Nephron progenitor cell (in vitro differentiated cells): Measurements from ENCODE around the gene TRIM41.
A peak's percentile ranks its signal among the peaks of the same experiment; 100 is the strongest.

Experiments
- DNase-seq: peaks from one replicate; pipeline ENCODE4 v3.0.0; 2021
- H3K27ac Mint-ChIP-seq: 2 replicates; pipeline ENCODE4 v1.8.0; 2021; ENCODE audit warnings: mild to moderate bottlenecking, moderate library complexity, mixed read lengths
- H3K27me3 Mint-ChIP-seq: 2 replicates; pipeline ENCODE4 v1.8.0; 2021; ENCODE audit warnings: mild to moderate bottlenecking, low read depth, mixed read lengths; ENCODE audit not compliant: poor library complexity
- H3K36me3 Mint-ChIP-seq: 2 replicates; pipeline ENCODE4 v1.8.0; 2021; ENCODE audit warnings: low read depth, mixed read lengths
- H3K4me1 Mint-ChIP-seq: 2 replicates; pipeline ENCODE4 v1.8.0; 2021; ENCODE audit warnings: mixed read lengths
- H3K4me3 Mint-ChIP-seq: 2 replicates; pipeline ENCODE4 v1.8.0; 2021; ENCODE audit warnings: mild to moderate bottlenecking, moderate library complexity, mixed read lengths
- H3K9me3 Mint-ChIP-seq: 2 replicates; pipeline ENCODE4 v1.8.0; 2021; ENCODE audit warnings: mild to moderate bottlenecking, moderate library complexity, mixed read lengths
- CTCF ChIP-seq: fragments of 200-600 bp; sonication (generic); IDR thresholded peaks from 2 replicates; pipeline ENCODE4 v1.5.0; 2021; ENCODE audit warnings: antibody characterized with exemption

TRIM41 gene

GRCh38 chr5:181242031-181242451, 19.0 kb downstream of the TRIM41 start:
- Mint-ChIP-seq H3K27me3 (peaks cover 5% of the 10 kb centered on the region), H3K4me3 (peak overlapping the region; percentile 100), H3K27ac (peak overlapping the region; percentile 100), H3K4me1 (peaks cover 51% of the 10 kb centered on the region), H3K36me3 (peaks cover 53% of the 10 kb centered on the region), H3K9me3 (no peaks in the 10 kb centered on the region)
- no peak for DNase-seq
- TF ChIP-seq CTCF: no peak

GRCh38 chr5:181243018-181243563, 20.0 kb downstream of the TRIM41 start:
- Mint-ChIP-seq H3K4me3 (peak overlapping the region; percentile 100), H3K27me3 (peaks cover 5% of the 10 kb centered on the region)
- no peak for TF ChIP-seq CTCF

GRCh38 chr5:181243564-181244343, 20.7 kb downstream of the TRIM41 start, which contains the start of gene RACK1:
RACK1 (minus strand) TSS chr5:181243906; CDS start chr5:181243800, 106 bp downstream.
- peak; percentile 86 for DNase-seq
- Mint-ChIP-seq H3K27me3 (peaks cover 2% of the 10 kb centered on the region), H3K9me3 (no peaks in the 10 kb centered on the region), H3K4me3 (peak within 1 kb of the TSS; percentile 100), H3K36me3 (peaks cover 36% of the 10 kb centered on the region), H3K4me1 (peaks cover 61% of the 10 kb centered on the region), H3K27ac (peak within 1 kb of the TSS; percentile 100)
- TF ChIP-seq CTCF: no peak

More at GRCh38 chr5:181243018-181243563, 20.0 kb downstream of the TRIM41 start:
- Mint-ChIP-seq H3K9me3 (no peaks in the 10 kb centered on the region), H3K36me3 (peaks cover 43% of the 10 kb centered on the region), H3K27ac (peak overlapping the region; percentile 100), H3K4me1 (peaks cover 56% of the 10 kb centered on the region)
- no peak for DNase-seq

GRCh38 chr5:181245427-181246275, 22.6 kb downstream of the TRIM41 start:
- H3K4me3 Mint-ChIP-seq: peak overlapping the region; percentile 100
- TF ChIP-seq CTCF: no peak
- peak overlapping the region; percentile 99 for H3K27ac Mint-ChIP-seq
- peaks cover 29% of the 10 kb centered on the region for H3K36me3 Mint-ChIP-seq
- peaks cover 68% of the 10 kb centered on the region for H3K4me1 Mint-ChIP-seq
- H3K27me3 Mint-ChIP-seq: no peaks in the 10 kb centered on the region
- H3K9me3 Mint-ChIP-seq: no peaks in the 10 kb centered on the region
- no peak for DNase-seq

GRCh38 chr5:181246276-181247049, 23.4 kb downstream of the TRIM41 start:
- Mint-ChIP-seq H3K4me3 (peak overlapping the region; percentile 100), H3K36me3 (peaks cover 23% of the 10 kb centered on the region), H3K4me1 (peaks cover 64% of the 10 kb centered on the region), H3K27ac (peak overlapping the region; percentile 99), H3K9me3 (no peaks in the 10 kb centered on the region), H3K27me3 (no peaks in the 10 kb centered on the region)
- peak; percentile 86 for DNase-seq
- no peak for TF ChIP-seq CTCF
